AG08396 (cell line): ENCODE results near the gene CCDC18.

Experiments used
- DNase-seq: peaks from one replicate; pipeline ENCODE4 v3.0.0; 2012; ENCODE audit warnings: low spot score, mixed read lengths

CCDC18 gene

DNA sequence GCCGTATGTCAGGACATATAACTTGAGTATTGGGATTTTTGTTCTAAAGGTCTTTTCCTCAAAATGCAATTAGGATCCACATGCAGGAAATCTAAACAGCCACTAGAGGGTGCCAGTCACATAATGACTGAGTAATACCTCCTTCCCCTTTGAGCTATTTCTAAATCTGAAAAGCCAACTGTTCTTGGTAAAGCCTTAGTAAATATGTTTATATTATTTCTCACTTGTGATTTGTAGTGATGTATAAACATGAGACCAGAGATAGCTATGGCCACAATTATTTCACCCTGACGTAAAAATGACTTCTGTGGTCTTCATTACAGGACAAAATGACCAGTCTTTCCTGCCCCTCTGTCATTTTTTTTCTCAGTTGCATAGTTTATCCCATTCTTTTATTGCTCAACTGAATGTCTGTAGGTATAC, 124.2 kb downstream of the CCDC18 start:
- peak; percentile 51 for DNase-seq

DNA sequence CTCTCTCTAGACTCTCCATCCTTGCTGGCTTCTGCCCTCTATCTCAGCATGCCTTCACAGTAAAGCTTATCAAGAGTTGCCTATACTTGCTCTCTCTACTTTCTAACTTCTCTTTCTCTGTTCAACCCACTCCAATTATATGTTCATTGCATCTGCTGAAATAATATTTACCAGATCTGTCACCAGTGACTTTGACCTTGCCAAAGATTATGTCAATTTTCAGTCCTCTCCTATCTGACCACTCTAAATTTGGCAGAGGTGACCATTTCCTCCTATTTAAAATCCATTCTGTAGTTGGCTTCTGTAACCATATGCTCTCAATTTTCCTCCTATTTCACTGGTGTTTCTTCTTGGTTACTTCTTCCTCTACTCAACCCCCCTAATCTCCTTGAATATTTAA, 126.4 kb downstream of the CCDC18 start:
- DNase-seq, result no peak

DNA sequence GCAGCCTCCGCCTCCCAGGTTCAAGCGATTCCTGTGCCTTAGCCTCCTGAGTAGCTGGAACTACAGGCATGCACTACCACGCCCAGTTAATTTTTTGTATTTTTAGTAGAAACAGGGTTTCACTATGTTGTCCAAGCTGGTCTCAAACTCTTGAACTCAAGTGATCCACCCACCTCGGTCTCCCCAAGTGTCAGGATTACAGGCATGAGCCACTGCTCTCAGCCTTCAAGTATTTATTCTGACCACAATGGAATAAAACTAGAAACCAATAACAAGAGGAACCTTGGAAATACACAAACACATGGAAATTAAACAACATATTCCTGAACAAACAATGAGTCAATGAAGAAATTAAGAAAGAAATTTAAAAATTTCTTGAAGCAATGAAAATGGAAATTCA, 132.5 kb downstream of the CCDC18 start:
- no peak for DNase-seq

DNA sequence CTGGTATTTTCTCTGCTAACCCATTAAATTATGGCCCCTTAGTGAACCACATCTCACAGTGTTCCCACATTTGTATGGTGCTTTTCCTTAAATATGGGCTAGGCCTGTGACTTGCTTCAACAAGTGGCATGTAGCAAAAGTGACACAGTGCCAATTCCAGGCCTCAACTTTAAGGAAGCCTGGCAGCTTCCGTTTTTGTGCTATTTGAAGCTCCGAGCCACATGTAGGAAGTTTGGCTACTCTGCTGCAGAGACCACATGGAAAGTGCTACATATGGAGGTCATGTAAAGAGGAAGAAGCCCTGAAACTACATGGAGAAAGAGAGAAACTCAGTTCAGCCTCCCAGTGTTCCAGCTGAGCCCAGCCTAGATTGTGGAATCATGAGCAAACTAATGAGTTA, 136.7 kb downstream of the CCDC18 start:
- DNase-seq, result no peak

DNA sequence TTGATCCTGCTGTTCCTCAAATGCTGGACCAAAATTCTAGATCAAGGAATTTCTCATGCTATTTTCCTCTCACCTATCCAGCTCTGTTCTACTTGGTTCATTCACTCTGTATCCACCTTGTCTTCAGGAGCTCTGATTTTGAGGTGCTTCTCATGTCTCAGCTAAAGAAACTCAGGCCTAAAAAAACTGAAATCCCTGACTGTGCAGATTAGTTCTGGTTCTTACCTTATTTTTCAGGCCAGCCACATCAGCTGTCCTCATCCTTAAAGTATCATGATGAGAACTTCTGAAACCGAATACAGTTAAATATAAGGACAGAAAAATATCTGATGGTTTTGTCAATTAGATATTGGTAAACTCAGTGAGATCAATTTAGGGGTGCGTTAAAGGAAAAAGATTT, 137.4 kb downstream of the CCDC18 start:
- DNase-seq, result no peak

DNA sequence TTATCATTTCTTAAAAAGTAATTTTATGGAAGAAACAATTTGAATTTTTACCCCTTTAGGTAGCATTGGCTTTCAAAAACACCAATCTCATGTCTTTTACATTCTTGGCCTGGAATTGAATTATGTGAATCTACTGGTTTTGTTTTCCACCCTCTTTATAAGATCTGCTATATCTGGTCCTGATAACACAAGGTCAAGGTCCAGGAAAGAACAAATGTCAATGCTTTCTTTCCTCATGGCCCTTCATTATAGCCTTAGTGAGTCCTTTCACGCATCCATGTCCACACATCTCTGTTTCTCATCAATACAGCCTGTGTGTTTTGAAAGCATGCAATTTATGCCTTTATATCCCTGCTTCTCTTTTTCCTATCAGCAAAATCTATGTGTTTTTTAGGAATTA, 141.2 kb downstream of the CCDC18 start:
- DNase-seq, result no peak

DNA sequence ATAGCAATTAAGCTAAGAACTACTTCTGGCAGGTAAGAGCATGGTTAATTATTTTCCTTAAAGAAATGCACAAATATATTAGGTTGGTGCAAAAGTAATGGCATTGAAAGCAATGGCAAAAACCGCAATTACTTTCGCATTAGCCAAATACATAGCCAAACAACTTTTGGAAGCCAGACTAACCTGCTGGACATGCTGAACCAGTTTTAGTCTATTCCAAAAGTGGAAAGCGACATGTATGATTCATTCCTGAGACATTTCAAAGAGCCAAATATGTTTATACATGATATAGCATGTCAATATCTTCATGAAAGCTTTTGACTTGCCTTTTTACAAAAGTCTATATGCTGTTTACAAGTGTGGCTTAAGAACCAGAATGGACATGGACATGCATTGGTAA, 141.8 kb downstream of the CCDC18 start:
- no peak for DNase-seq

DNA sequence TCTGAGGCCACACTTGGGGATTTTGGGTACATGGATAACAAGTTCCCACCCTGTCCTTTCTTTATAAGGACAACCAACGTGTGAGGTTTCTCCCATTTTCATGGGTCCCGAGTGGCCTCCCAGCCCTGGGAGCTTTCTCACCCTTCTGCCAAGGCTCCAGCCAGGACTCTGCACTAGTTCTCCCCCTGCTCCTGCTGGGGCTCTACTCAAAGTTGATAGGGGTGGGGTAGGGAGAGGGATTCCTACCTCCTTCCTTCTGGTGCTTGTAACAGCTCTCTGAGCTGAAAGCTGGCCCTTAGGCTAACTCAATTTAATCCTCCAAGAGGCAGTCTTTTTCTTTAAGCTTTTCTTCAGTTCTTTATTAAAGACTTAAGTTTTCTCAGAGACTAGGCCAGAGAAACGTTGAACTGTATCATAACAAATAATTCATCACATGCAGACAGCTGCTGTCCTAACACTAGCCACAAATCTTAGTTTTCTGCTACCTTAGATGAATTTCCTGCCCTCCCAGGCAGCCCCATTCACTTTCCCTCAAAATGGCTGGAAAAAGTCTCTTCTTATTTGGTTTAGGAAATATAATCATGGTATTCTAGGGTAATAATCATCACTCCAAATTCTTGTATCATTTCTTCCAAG, 142.8 kb downstream of the CCDC18 start:
- no peak for DNase-seq

DNA sequence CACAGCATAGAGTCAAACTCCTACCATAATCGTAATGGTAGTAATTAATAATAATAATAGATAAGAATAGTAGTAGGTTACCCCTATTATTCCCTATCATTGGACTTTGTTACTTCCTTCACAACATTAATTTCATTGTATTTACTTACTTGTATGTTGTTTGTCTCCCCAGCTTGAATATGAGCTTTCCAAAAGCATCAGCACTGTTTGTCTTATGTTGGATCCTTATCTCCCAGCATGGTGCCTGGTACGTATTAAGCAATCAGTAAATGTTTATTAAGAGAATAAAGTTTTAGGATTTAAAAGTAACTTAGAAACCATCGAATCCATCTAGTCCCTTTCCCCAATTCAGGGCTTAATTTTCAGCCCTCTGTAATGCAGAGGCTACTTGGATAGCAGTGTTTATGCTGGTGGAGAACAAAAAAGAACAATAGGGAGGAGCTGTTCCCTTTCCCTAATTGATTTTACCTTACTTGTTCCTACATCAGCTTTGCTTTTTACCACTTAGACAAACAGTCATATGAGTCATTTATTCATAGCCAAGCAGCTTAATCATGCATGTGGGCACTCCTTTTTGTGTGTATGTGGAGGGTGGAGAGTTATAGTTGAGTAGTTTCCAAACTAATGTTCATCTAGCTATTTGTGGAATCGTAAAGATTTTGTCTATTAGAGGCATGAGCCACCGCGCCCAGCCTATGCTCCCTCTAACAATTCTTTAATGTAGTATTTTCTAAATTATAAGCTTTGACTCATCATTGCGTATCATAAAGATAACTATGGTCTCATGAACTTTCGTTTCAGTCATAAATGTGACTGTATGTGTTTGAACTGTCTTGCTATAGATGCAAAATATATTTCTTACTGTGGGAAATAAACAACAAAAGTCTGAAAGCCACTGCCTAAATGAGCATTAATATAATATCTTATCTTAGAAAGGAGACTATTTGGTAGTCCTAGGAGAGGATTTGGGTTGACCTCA, 144.3 kb downstream of the CCDC18 start:
- DNase-seq, result no peak
